GM12878 (cell line): ENCODE measurements around the gene TUBA4B. TPM values are rescaled to one million over a fixed set of nuclear protein-coding genes. Genes with fewer than 3 reads are reported as not detected.

Experiments
- ASH2L ChIP-seq: fragments of 300-600, 200-600 bp; sonication (generic); IDR thresholded peaks from 2 replicates; pipeline ENCODE4 v1.6.1; 2017; ENCODE audit warnings: low read depth, mild to moderate bottlenecking, borderline replicate concordance
- BCL11A ChIP-seq: IDR thresholded peaks from 2 replicates; pipeline ENCODE4 v1.6.1; 2011; ENCODE audit warnings: low read depth, low read length
- BHLHE40 ChIP-seq, 2 experiments: fragments of 450-650 bp in 1 of 2; IDR thresholded peaks; 2 replicates each; pipeline ENCODE4 v1.6.1; 2011 to 2017; ENCODE audit warnings: low read depth in 2 of 2, borderline replicate concordance in 1 of 2, improper control_type of control experiment in 1 of 2, low read length in 1 of 2, mild to moderate bottlenecking in 1 of 2
- CBX5 ChIP-seq: sonication (generic); IDR thresholded peaks from 2 replicates; pipeline ENCODE4 v1.6.1; 2016; ENCODE audit warnings: low read depth, moderate library complexity, mild to moderate bottlenecking, inconsistent platforms
- CEBPB ChIP-seq, 2 experiments: fragments of 150-350 bp in 1 of 2; IDR thresholded peaks; 2 replicates each; pipeline ENCODE4 v1.6.1; 2012 to 2014; ENCODE audit warnings: low read depth in 2 of 2, low read length in 2 of 2, borderline replicate concordance in 1 of 2, inconsistent platforms in 1 of 2
- CHD4 ChIP-seq: fragments of 200-600 bp; sonication (generic); IDR thresholded peaks from 2 replicates; pipeline ENCODE4 v1.6.1; 2016; ENCODE audit warnings: mild to moderate bottlenecking
- JUND ChIP-seq: IDR thresholded peaks from 2 replicates; pipeline ENCODE4 v1.6.1; 2012; ENCODE audit warnings: low read depth, mild to moderate bottlenecking, low read length, improper control_type of control experiment, moderate library complexity
- KDM1A ChIP-seq: fragments of 200-600 bp; sonication (generic); IDR thresholded peaks from 2 replicates; pipeline ENCODE4 v1.6.1; 2016; ENCODE audit warnings: borderline replicate concordance
- MEF2A ChIP-seq: IDR thresholded peaks from 2 replicates; pipeline ENCODE4 v1.6.1; 2011; ENCODE audit warnings: low read depth, mild to moderate bottlenecking, low read length, moderate library complexity; ENCODE audit not compliant: insufficient read depth
- MTA3 ChIP-seq: IDR thresholded peaks from 2 replicates; pipeline ENCODE4 v1.6.1; 2012; ENCODE audit warnings: low read length, inconsistent platforms, borderline replicate concordance
- MYC ChIP-seq: IDR thresholded peaks from 2 replicates; pipeline ENCODE4 v1.6.1; 2011; ENCODE audit warnings: mild to moderate bottlenecking, low read length, moderate library complexity, inconsistent platforms; ENCODE audit not compliant: insufficient read depth, insufficient replicate concordance, insufficient read length, severe bottlenecking
- NFXL1 ChIP-seq: fragments of 450-650 bp; IDR thresholded peaks from 2 replicates; pipeline ENCODE4 v1.6.1; 2017; ENCODE audit warnings: antibody characterized with exemption, mild to moderate bottlenecking, borderline replicate concordance
- NR2C2 ChIP-seq: IDR thresholded peaks from 2 replicates; pipeline ENCODE4 v1.6.1; 2011; ENCODE audit warnings: borderline replicate concordance, low read depth; ENCODE audit not compliant: control insufficient read depth, insufficient read length
- PML ChIP-seq: IDR thresholded peaks from 2 replicates; pipeline ENCODE4 v1.6.1; 2012; ENCODE audit warnings: low read length, inconsistent platforms
- PRDM15 ChIP-seq: fragments of 450-650 bp; formaldehyde crosslinking; IDR thresholded peaks from 2 replicates; pipeline ENCODE4 v1.4.0; 2020; ENCODE audit warnings: mild to moderate bottlenecking, moderate library complexity
- SMAD5 ChIP-seq: IDR thresholded peaks from 2 replicates; pipeline ENCODE4 v1.6.1; 2016; ENCODE audit warnings: antibody characterized with exemption, low read depth
- SUPT20H ChIP-seq: IDR thresholded peaks from 2 replicates; pipeline ENCODE4 v1.6.1; 2011; ENCODE audit warnings: low read depth, mild to moderate bottlenecking, low read length, moderate library complexity, borderline replicate concordance; ENCODE audit not compliant: control insufficient read depth
- ZBTB33 ChIP-seq: fragments of 450-650 bp; IDR thresholded peaks from 2 replicates; pipeline ENCODE4 v1.6.1; 2017; ENCODE audit warnings: mild to moderate bottlenecking
- ZNF217 ChIP-seq: fragments of 450-650 bp; IDR thresholded peaks from 2 replicates; pipeline ENCODE4 v1.6.1; 2017; ENCODE audit warnings: antibody characterized with exemption, mild to moderate bottlenecking
- ZZZ3 ChIP-seq: IDR thresholded peaks from 2 replicates; pipeline ENCODE4 v1.6.1; 2011; ENCODE audit warnings: low read depth; ENCODE audit not compliant: control insufficient read depth, insufficient read length
- polyA plus RNA-seq, 11 experiments: library from polyadenylated mRNA; depleted of rRNA in 4 of 11; unstranded in 6 of 11; stranded (reverse) in 5 of 11; fragments of >200 nt; fragmentation: Nextera tagmentation in 4 of 11; fragmentation: Illumina TruSeq in 1 of 11; extraction: Ambion mirVana in 4 of 11; extraction: Trizol in 1 of 11; gene quantifications; 1 replicate in 1 of 11; 2 replicates in 10 of 11; pipeline versions ENCODE4 v1.2.1 to v1.2.3, GENCODE V29; 2011 to 2016; ENCODE audit warnings: inconsistent platforms in 2 of 11, missing spikeins in 2 of 11, low read depth in 1 of 11
- total RNA-seq, 4 experiments: library from RNA; depleted of rRNA in 3 of 4; stranded (reverse); fragments of >200 nt in 3 of 4; fragmentation: Illumina TruSeq in 1 of 4; extraction: Trizol in 1 of 4; gene quantifications; 2 replicates each; pipeline versions ENCODE4 v1.2.1 to v1.2.3, GENCODE V29; 2013 to 2021
- TF ChIP-seq, protein P1 (sequence below): fragments of 450-650 bp; IDR thresholded peaks from 2 replicates; pipeline ENCODE4 v1.6.1; 2014; ENCODE audit warnings: mild to moderate bottlenecking
- TF ChIP-seq, protein P2 (sequence below): IDR thresholded peaks from 2 replicates; pipeline ENCODE4 v1.6.1; 2011; ENCODE audit warnings: low read depth, mild to moderate bottlenecking, low read length, moderate library complexity, borderline replicate concordance; ENCODE audit errors: extremely low read depth

Gene TUBA4B
- total and polyA plus RNA-seq, 10 of the 15 experiments (the other 5 are each of a cell fraction or from before 2014, with no cell fraction given) = 0.07 TPM; not detected in 9

- TF ChIP-seq JUND (no peak), NR2C2 (no peak), NFXL1 (no peak), MTA3 (no peak), CBX5 (no peak), ZZZ3 (no peak), MYC (peak; percentile 41), MEF2A (no peak), SUPT20H (no peak), CEBPB (IDR thresholded peaks at IDR 0.05; ENCODE audit: borderline replicate concordance in 1 of 2, low read depth in 2 of 2, low read length in 2 of 2) (0 out of 4 replicates have a peak, but pooled peaks of 1 of the 2 experiments have one; percentile 6), PRDM15 (CRISPR knock-in tag) (no peak), CHD4 (no peak), BCL11A (0 out of 2 replicates have a peak, but pooled peaks have one; percentile 13), ZBTB33 (no peak), KDM1A (no peak), ASH2L (no peak), ZNF217 (no peak), SMAD5 (peak; percentile 42; the same call in 1 of the 2 replicates), BHLHE40 (IDR thresholded peaks at IDR 0.05; ENCODE audit: borderline replicate concordance in 1 of 2, low read depth in 2 of 2, low read length in 1 of 2) (peak in 1 of 2 experiments; percentile 57; a peak in 1 of 4 replicates), PML (peak; percentile 71; the same call in 1 of the 2 replicates)
- TF ChIP-seq, protein P1, sequence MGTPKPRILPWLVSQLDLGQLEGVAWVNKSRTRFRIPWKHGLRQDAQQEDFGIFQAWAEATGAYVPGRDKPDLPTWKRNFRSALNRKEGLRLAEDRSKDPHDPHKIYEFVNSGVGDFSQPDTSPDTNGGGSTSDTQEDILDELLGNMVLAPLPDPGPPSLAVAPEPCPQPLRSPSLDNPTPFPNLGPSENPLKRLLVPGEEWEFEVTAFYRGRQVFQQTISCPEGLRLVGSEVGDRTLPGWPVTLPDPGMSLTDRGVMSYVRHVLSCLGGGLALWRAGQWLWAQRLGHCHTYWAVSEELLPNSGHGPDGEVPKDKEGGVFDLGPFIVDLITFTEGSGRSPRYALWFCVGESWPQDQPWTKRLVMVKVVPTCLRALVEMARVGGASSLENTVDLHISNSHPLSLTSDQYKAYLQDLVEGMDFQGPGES = peak; percentile 95
- TF ChIP-seq, protein P2, sequence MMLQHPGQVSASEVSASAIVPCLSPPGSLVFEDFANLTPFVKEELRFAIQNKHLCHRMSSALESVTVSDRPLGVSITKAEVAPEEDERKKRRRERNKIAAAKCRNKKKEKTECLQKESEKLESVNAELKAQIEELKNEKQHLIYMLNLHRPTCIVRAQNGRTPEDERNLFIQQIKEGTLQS = no peak
These were observed 23.6 kb upstream of the TUBA4B start, which contains the start of the genes ANKZF1 and ATG9A (continued) for GRCh38 chr2:219229305-219230058.
